Heart left ventricle (tissue), 13 donors: ENCODE measurements around the gene VIPAS39.

ENCODE experiments used
- POLR2A ChIP-seq, 2 donors: fragments of 450-650 bp; IDR thresholded peaks; one replicate each; pipeline ENCODE4 v1.6.1; 2017; ENCODE audit warnings: antibody characterized with exemption in 2 of 2, mild to moderate bottlenecking in 2 of 2, moderate library complexity in 2 of 2
- TF ChIP-seq, protein P1 (sequence below), 12 donors: fragments of 200-600 bp; sonication (generic) in 4 of 12; IDR thresholded peaks; one replicate each; pipeline versions ENCODE4 v1.5.0 to v1.8.0; 2018 to 2022; ENCODE audit warnings: antibody characterized with exemption in 12 of 12, mild to moderate bottlenecking in 5 of 12
- donor health status: ischemic (EF 13 %, LVEDD 7.1; RV severe dilation, severe dysfunction).
- donor health status: DM: no; HTN: yes; CAD: no.
- donor health status: DM: no; HTN: no; CAD: no.
- donor health status: ischemic (EF 25% LVEDD 6.9; RV normal size, moderate dysfunction).
- donor health status: ischemic (EF 25% LVEDD 5.7; RV mildly dilated, moderate dysfunction).
- donor health status: ischemic (EF 35%, LVEDD 5.7; RV mildly dilated, moderate dysfunction).
- donor health status: nonischemic (EF 11% LVEDD 7.7; RV severe dilation, severe dysfunction).
- donor health status: DM: yes; HTN: yes; CAD: no.
- donor health status: PGD.
- donor health status: ischemic (EF 29% LVEDD 5.4; RV normal size, mild dysfunction).
- donor health status: nonischemic (EF 23%, LVEDD 6.1; RV moderate dilation, normal function).

DNA sequence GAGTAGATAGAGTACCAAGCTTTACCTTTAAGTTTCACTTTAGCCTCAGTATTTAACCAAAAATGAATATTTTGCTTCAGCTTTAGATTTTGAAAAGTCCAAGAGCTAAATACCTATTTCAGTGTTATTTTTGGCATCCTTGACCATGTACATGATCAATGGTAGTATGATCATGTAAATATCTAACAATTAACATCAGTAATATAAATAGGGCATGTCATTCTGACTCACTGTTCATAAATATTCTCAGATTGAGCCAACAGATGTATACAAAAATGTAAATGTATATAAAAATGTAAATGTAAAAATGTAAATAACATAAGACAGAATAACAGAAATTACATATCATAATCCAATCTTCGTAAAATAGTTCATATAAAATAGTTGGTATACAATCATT is 18.8 kb downstream of the VIPAS39 start:
- TF ChIP-seq, protein P1, sequence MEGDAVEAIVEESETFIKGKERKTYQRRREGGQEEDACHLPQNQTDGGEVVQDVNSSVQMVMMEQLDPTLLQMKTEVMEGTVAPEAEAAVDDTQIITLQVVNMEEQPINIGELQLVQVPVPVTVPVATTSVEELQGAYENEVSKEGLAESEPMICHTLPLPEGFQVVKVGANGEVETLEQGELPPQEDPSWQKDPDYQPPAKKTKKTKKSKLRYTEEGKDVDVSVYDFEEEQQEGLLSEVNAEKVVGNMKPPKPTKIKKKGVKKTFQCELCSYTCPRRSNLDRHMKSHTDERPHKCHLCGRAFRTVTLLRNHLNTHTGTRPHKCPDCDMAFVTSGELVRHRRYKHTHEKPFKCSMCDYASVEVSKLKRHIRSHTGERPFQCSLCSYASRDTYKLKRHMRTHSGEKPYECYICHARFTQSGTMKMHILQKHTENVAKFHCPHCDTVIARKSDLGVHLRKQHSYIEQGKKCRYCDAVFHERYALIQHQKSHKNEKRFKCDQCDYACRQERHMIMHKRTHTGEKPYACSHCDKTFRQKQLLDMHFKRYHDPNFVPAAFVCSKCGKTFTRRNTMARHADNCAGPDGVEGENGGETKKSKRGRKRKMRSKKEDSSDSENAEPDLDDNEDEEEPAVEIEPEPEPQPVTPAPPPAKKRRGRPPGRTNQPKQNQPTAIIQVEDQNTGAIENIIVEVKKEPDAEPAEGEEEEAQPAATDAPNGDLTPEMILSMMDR (IDR thresholded peaks at IDR 0.05) = no peak
- no peak for TF ChIP-seq POLR2A (IDR thresholded peaks at IDR 0.05)
